HG03159 (cell line): ENCODE data around the gene WBP2NL.
"Not testable (repeated sequence)": the region's sequence is repeated elsewhere in the genome, so short reads cannot be mapped to it uniquely, and the experiment has no call there.

ENCODE experiments used
- ATAC-seq: cut with Tn5 transposase; IDR thresholded peaks from one replicate; pipeline ENCODE4 v1.9.1; 2021; ENCODE audit warnings: mild to moderate bottlenecking, moderate library complexity; ENCODE audit not compliant: unreplicated experiment

Gene WBP2NL

GRCh38 chr22:41998361-41999261 is at the start of gene WBP2NL:
Gene WBP2NL, plus strand, starts transcription at chr22:41998788. Its CDS starts 31 bp downstream, at chr22:41998819.
- ATAC-seq: peak; percentile 91

- ATAC-seq: not testable (repeated sequence)
Observed at GRCh38 chr22:41948928-41949296, 49.7 kb upstream of the WBP2NL start.

DNA sequence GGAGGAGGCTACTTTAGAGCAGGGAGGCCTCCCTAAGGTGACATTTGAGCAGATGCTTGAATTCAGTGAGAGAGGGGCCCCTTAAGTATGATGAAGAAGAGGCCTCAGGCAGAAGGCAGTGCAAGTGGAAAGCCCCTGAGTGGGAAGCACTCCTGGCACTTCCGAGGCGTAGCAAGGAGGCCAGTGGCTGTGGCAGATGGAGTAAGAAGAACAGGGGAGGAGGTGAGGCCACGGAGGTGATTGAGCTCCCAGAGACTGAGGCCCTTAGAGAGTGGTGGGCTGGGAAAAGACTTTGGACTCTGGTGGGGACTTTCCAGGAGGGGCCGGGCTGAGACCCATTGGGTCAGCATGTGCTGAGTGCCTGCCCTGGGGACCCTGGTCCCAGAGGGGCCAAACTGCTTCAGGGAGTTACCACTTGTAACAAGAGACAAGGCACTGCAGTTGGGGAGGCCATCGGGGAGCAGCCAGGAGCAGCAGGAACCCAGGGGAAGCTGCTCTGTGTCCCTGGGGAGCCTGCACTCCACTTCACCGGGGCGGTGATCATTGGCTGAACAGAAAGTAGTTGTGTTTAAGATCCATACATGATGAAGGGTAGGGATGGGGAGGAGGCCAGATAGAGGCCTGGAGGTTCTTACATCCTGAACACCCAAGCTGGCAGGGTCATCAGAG is 49.2 kb upstream of the WBP2NL start:
- no peak for ATAC-seq

DNA sequence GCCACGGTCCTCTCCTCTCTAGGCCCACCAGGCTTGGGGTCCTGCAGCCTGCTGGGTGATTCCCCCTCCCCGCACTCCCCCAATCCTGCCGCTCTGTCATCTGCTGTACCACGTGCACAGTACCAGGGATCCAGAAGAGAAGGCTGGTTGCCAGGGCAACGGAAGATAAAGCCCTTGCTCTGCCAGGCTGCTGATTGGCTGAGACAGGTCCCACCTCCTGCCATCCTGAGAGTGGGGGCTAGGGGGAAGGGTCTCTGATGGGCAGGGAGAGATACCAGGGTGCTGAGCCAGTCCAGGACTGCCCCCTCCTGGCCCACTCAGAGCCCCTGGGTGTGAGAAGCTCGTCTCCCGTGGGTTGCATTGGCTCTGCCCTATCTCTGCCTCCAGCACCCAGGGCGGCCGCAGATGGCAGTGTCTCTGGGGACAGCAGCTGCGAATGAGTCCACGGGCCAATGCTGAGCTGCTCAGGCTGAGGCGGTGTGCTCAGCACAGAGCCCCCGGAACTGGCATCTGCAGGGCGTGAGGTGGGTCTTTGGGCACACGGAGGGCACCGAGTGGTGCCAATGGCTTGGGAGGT is 46.6 kb upstream of the WBP2NL start, which contains the start of gene SMIM45:
TSS of gene SMIM45 (plus strand) at position 253 of the 577 bp plus-strand sequence.
- no peak for ATAC-seq

GRCh38 chr22:41952713-41953112 is 45.9 kb upstream of the WBP2NL start:
- no peak for ATAC-seq

DNA sequence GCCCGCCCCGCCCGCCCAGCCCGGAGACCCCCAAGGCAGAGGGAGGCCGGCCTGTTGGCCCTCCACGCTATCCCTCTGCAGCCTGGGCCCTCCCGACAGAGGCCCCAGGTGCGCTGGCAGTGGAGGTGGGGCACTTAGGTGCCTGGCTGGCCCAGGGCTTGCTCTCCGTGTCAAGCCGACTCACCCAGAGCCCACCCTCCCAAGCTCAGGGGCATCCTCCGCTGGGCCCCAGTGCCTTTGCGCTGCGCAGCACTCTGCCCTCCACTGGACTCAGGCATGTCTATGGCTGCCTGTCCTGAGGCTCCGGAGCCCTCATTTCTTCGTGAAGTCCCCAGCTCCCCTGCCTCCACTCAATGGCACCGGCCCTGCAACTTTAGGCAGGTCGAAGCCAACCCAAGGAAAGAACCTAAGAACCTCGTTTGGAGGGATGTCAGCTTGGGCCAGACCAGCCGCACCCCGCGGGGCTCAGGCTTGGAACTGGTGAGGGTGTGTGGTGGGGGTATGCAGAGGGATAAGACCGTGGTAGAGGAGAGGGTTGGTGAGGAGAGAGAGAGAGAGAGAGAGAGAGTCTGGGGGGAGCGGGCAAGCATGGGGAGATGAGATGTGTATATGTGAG is 40.5 kb upstream of the WBP2NL start:
- peak; percentile 32 for ATAC-seq

DNA sequence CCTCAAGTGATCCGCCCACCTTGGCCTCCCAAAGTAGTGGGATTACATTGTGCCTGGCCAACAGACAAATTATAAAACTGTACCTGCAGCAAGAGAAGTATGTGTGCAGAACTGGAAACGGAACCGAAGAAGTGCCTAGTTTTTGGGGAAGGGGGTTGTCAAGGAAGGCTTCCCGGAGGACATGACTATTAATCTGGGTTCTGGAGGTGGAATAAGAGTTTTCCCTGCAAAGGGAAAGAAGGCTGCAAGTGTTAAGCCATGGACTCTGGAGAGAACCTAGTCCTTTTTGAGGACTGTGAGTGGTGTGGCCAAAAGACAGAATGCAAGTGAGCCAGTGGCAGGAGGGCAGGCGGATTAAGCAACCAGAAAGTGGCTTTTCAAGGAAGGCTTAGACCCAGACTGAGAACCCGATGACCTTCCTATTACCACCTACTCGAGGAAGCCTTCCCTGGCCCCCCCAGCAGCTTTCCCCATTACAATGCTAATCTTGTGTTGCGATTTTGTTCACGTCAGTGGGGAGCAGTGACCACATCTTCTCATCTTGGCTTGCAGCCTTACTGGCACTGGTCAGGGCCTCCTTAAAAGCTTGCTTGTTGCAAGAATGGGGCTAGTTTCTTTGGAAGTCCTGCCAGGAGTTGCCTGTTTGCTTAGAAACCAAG is 35.0 kb upstream of the WBP2NL start:
- no peak for ATAC-seq

DNA sequence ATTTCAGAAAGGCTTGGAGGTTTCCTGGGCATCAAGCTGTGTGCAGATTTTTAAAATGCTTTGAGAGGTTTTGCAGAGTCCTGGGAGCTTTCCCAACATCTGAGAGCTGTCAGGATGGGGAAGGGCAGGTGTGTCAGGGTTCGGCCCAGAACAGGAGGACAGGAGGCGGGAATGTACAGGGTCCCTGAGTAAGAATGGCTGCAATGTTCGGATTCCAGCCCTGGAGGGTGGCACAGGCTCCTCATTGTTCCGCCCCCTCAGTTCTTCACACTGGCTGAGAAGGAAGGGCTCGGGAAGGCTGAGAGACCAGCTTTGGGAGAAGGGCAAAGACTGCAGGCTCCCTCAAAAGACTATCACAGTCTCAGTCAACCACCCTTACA is 34.5 kb upstream of the WBP2NL start:
- no peak for ATAC-seq

DNA sequence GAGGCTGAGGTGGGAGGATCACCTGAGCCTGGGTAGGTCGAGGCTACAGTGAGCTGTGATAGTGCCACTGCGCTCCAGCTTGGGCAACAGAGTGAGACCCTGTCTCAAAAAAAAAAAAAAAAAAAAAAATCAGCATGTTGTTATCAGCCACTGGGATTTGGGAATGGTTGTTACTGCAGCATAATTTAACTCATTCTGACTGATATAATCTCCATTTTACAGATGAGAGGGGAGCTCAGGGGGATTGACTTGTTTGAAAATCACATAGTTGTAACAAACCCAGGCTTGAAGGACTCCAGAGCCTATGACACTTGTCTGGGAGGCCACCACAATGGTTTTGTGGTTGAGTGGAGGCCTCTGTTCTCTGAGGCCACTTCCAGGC is 32.4 kb upstream of the WBP2NL start:
- ATAC-seq: no peak

- ATAC-seq: no peak
Observed at GRCh38 chr22:41966607-41967240, 31.9 kb upstream of the WBP2NL start.

DNA sequence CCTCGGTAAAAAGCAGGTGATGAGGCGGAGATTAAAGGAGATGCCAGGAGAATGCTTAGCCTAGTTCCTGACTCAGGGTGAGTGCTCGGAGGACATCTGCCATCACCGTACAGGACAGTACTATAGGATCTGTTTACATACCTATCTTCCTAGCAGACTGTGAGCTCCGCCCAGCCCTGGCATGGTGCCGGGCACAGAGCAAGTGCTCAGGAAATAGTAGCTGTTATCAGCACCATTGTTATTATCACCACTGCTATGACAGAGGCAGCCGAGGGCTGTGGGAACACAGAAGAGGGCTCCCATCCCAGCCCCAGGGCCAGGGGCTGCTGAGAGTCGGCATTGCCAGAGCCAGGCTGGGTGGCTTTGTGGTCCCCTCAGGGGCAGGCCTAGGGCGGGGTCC is 30.0 kb upstream of the WBP2NL start:
- ATAC-seq: no peak

DNA sequence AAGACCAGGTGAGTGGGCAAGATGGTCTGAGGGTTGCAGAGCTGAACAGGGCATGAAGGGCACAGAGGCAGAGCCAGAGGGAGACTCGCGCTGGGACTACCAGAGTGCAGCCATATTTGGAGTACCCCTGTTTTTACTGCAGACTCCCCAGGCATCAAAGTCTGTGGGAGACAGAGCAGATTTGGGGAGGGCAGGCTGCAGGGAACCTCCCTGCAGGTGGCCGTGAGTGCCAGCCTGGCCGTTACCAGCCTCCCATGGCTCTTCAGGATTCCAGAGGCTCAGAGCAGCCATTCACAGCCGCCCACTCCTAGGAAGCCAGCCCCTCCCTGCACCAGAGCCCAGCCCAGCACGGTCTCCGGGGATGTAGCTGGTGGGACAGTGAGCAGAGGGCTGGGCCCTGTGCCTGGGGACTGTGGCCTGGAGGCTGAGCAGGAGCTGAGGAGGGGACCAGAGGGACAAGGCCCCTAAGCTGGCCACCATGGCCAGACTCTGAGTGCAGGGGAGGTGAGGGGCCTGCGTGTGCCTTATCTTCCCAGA is 29.4 kb upstream of the WBP2NL start, which contains the start of gene SEPTIN3:
TSS of gene SEPTIN3 (plus strand) at position 334 of the 537 bp plus-strand sequence. CDS start 2,050 bp downstream, outside the sequence.
- no peak for ATAC-seq

DNA sequence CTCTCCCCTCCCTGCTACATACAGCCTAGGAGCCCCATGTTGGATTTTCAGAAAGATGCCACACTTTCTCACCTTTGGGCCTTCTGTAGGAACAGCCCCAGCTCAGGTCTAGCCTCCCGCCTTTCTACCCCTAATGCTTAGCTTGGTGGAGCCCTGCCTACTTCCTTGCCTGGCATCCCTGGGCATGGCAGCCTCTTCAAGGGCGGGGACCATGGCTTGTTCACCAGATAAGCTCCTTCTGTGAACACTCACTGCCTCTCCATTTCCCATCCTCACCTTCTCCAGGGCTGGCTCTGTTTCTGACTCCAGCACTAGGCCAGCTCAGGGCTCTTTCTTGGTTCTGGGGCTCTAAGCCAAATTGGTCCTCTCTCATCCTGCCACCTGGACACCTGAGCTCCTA is 28.0 kb upstream of the WBP2NL start:
- no peak for ATAC-seq

GRCh38 chr22:41971431-41971830 is 27.2 kb upstream of the WBP2NL start:
- no peak for ATAC-seq

DNA sequence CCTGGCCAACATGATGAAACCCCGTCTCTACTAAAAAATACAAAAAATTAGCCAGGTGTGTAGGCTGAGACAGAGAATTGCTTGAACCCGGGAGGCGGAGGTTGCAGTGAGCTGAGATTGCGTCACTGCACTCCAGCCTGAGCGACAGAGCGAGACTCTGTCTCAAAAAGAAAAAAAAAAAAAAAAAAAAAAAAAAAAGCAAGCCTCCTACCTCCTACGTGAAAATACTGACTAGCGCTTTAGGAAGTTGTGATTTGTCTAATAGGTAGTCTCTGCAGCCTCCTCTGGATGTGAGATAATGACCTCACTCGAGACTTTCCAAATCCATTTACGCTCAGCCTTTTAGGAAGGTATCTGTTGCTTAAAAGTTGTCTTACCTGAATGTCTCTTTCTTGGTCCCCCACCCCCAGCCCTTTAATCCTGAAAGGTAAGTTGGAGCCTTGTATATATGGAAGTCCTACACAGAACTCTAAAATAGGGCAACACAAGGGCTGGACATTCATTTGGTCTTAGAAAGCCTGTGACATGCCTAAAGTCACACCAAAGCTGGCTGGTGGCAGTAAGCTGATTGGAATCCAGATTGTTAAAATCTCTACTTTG is 23.8 kb upstream of the WBP2NL start:
- ATAC-seq: no peak

DNA sequence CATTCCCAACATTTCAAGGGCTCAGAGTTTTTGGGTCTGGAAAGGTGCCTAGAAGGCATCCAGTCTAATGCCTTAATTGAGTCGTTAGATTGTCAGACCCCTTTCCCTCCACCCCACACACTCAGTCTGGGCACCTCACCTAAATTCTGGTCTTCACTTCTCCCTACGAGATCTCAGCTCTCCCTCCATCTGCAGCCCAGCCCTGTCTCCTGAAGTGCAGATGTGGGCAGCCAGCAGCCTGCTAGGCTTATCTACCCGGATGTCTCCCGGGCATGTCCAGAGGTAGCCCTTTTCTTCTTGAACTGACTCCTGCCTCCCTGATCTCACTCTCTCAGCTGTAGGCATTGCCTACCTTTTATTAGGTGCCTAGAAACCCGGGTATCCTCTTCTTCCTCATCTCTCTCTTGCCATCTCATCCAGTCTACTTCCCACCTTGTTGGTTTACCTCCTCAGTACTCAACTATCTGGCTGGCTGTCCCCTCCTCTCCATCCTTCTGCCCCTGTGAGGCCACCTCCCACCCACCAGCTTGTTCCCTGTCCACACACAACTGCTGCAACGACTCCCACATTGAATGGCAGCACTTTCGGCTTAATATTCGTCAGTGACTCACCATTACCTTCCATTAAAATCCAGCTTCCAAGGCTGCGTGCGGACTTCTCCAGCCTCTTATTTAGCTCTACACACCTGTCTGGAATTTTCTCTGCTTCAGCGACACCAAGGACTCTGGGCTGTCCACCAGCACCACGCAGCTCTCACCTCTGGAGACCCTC is 23.1 kb upstream of the WBP2NL start:
- no peak for ATAC-seq

DNA sequence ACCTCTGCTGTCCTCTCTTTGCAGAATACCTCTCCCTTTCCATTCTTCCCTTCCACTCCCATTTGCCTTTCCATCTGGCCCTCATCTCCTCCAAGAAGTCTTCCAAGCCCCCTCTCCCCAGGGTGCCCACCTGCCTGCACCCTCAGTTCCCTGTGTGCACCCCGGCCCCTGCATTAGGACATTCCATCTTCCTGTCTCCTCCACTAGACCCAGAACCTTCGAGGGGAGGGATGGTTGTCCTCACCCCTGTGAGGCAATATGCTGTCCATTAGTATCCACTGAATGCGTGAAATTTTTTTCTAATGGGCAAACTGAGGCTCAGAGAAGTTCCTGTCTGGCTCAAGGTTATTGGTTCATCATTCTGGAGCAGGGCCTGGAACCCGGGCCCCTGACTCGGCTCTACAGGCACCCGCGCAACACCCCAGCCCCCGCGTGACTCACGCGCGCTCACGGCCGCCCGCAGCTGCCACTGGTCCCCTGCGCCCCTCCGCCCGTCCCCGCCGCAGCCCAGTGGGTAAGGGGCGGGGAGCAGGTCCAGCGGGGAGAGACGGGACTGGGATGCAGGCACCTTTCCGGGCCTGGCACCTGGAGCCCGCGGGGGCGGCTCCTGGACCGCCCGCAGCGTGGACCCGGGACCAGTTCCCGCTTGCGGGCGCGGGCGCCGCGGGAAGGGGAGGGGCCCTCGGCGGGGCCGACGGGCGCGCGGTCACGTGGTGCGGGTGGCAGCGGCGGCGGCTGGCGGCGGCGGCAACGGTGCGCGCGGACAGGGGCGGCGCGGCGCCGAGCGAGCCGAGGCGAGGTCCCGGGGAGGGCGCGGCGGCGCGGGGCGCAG is 22.3 kb upstream of the WBP2NL start:
- ATAC-seq: no peak

DNA sequence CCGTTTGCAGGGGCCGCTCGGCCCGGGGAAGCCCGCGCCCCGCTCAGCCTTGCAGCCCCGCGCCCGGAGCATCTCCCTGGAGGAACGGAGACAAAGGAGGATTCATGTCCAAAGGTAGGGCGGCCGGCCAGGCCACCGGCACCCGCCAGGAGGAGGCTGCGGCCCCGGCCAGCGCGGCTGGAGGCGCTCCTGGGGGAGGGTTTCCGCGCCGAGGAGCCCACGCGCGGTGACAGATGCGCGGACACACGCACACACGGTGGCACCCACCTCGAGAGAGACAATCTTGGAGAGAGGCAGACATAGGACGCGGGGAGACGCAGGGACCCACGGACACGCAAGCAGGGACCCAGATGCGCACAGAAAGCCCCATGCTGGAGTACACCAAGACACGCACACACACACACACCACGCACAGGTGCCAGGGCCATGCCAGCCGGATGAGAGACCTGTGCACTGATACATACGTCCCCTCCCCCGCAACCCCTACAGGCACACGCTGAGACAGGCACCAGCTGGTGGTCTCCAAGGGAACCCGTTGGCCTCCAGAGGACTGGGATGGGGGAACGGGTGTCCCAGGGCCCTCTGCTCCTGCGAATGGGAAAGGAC is 21.5 kb upstream of the WBP2NL start:
- ATAC-seq: no peak
